Measurements from ENCODE around the gene ZNF496.

Gene ZNF496

GRCh38 chr1:247337250-247337746 lies 5.6 kb upstream of the ZNF496 start:
- no peak for TF ChIP-seq CTCF (IDR thresholded peaks at IDR 0.05; ENCODE audit: extremely low read depth, missing control alignments)
- DNase-seq (ENCODE audit: low spot score): no peak

GRCh38 chr1:247336390-247336789 lies 4.7 kb upstream of the ZNF496 start:
- no peak for DNase-seq (ENCODE audit: low spot score)
- TF ChIP-seq CTCF (IDR thresholded peaks at IDR 0.05; ENCODE audit: extremely low read depth, missing control alignments): no peak

- no peak for TF ChIP-seq CTCF (IDR thresholded peaks at IDR 0.05; ENCODE audit: extremely low read depth, missing control alignments)
- no peak for DNase-seq (ENCODE audit: low spot score)
These were observed 4.2 kb upstream of the ZNF496 start for GRCh38 chr1:247335882-247336281.

DNA sequence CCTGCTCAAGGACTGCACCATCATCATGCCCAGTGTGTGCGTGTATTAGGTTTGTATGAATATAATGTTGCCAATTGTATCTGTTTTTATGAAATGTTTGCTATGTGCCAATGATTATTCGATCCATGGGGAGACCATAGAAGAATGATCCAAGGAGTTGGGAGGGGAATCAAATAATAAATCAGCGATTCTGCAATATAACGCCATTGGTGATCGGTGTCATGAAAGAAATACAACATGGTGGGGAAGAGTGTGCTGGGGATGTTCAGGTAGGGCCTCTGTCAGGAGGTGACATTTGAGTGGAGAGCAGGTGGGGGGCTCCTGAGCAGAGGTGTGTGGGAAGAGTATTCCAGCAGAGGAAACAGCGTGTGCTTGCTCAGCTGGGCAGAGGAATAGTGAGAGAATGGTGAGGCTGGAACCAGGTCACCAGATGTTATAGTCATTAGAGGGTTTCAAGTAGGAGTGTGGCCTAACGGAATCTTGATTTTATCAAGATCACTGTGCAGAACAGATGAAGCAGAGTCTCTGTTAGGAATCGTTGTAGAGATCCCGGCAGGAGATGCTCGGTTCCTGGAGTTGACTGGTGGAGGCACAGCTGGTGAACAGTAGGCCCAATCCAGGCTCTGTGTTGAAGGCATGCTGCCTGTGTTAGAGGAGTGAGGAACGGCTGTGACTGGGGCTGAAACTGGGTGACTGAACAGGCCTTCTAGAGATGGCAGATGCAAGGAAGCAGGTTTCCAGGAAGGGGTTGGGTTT lies 2.9 kb upstream of the ZNF496 start:
- TF ChIP-seq CTCF (IDR thresholded peaks at IDR 0.05; ENCODE audit: extremely low read depth, missing control alignments): no peak
- DNase-seq (ENCODE audit: low spot score): no peak

DNA sequence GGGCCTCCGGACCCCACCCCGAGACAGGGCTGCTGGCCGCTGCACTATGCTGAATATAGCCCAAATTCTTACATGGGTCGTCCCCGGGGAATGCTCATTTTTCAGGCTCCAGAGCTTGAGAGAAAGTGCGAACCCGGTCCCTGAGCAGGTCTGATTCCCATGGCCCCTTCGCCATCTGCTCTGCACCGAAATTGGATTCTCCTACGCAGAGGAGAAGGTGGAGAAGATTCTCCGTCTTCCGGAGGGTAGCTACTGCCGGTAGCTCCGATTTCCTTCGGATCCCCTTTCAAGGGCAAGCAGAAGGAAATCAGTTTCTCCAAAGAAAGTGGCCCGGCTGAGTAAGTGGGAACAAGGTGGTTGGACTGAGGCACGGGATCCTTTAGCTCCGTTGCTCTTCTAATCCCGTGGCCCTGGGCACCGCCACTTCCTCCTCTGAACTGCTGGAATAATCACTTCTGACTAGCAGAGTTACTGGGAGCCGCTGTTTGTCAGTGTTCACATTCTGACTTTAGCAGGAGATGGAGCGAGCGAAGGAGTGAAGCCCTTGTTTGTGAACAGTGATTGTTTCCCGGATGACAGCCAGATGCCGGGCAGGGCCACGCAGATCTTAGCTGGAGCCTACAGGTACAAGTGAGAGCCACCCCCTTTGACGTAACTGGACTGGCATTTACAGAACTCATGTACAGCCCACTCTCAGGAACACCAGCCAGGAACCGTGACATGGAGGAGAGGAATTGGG lies 1.1 kb upstream of the ZNF496 start:
- DNase-seq (ENCODE audit: low spot score): no peak
- TF ChIP-seq CTCF (IDR thresholded peaks at IDR 0.05; ENCODE audit: extremely low read depth, missing control alignments): no peak

DNA sequence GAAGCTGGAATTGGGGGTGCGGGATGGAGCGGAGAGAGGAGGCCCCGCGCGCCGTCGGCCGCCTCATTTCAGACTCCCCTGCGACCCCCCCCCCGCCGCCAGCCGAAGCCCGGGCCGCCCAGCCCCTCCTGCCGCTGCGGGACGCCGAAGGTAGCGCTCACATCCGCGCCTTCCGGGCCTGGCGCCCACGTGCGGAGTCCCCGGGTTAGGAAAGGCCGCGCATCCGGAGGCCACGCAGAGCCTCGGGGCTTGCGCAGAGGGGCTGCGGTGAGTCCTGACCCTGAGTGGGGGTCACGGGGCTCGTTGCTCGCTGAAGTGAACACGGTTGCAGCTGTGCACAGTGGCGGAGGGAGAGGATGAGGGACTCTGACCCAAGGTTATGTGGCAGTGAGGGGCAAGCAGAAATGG lies 552 bp upstream of the ZNF496 start:
- DNase-seq (ENCODE audit: low spot score): peak; percentile 82
- TF ChIP-seq CTCF (IDR thresholded peaks at IDR 0.05; ENCODE audit: extremely low read depth, missing control alignments): no peak

DNA sequence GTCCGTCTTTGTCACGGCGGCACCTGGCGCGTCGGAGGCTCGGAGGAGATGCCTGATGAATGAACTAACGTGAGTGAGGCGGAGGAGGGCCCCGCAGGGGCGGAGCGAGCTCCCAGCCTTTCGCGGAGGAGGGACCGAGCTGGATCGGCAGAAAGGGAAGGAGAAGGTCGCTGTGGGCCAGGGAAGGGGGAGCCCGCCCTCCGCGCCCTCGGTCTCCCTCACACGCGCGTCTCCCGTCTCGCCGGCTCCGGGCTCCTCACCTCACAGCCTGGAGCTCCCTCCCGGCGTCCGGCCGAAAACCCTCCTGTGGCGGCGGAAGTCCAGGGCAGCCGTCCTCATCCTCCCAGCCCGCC lies 519 bp downstream of the ZNF496 start:
- TF ChIP-seq CTCF (IDR thresholded peaks at IDR 0.05; ENCODE audit: extremely low read depth, missing control alignments): no peak
- DNase-seq (ENCODE audit: low spot score): peak; percentile 93
